IMR-90 (cell line): ENCODE results near the gene FAM111A. TPM values are rescaled to one million over a fixed set of nuclear protein-coding genes. Genes with fewer than 3 reads are reported as not detected.

Source experiments
- ATAC-seq: fragments of 200-7000 bp; cut with Tn5 transposase; 2 replicates; pipeline ENCODE4 v1.9.1; 2020; ENCODE audit warnings: low read depth, mild to moderate bottlenecking, moderate library complexity
- BruUV-seq: library from RNA; stranded (reverse); fragments of 400-500 nt; replicated peaks from 2 replicates; lab custom pipeline; 2021; lab: Mats Ljungman, UMichigan
- CTCF ChIA-PET: fragments of 300-600 bp; formaldehyde crosslinking; extraction: SDS; loops from one replicate; lab custom pipeline; 2021; ENCODE audit warnings: antibody characterized with exemption; lab: Yijun Ruan, JAX
- POLR2A ChIA-PET: fragments of 300-600 bp; sonication (Branson Sonifier 250); formaldehyde crosslinking; loops from one replicate; lab custom pipeline; 2022; ENCODE audit warnings: antibody characterized with exemption; ENCODE audit not compliant: unreplicated experiment; lab: Charles Lee
- DNase-seq: peaks from one replicate; pipeline ENCODE4 v3.0.0; 2013
- H2AFZ ChIP-seq: replicated peaks from 2 replicates; pipeline ENCODE3; 2013; ENCODE audit warnings: low read length, mild to moderate bottlenecking; ENCODE audit not compliant: poor library complexity
- H2AK5ac ChIP-seq: 2 replicates; pipeline ENCODE4 v1.6.1; 2013; ENCODE audit warnings: low read depth, low read length, inconsistent platforms
- H2AK9ac ChIP-seq: replicated peaks from 2 replicates; pipeline ENCODE3; 2013; ENCODE audit warnings: mild to moderate bottlenecking, low read depth, low read length, moderate library complexity; ENCODE audit not compliant: poor library complexity
- H2BK120ac ChIP-seq: 2 replicates; pipeline ENCODE4 v1.6.1; 2013; ENCODE audit warnings: low read depth, low read length, inconsistent platforms
- H2BK15ac ChIP-seq: 3 replicates; pipeline ENCODE4 v1.6.1; 2013; ENCODE audit warnings: low read depth, low read length, inconsistent platforms
- H2BK20ac ChIP-seq: 2 replicates; pipeline ENCODE4 v1.6.1; 2013; ENCODE audit warnings: low read depth, mild to moderate bottlenecking, inconsistent platforms, low read length, moderate library complexity
- H2BK5ac ChIP-seq: 2 replicates; pipeline ENCODE4 v1.6.1; 2013; ENCODE audit warnings: mild to moderate bottlenecking, low read depth, low read length, inconsistent platforms; ENCODE audit not compliant: poor library complexity, severe bottlenecking
- H3K14ac ChIP-seq: replicated peaks from 2 replicates; pipeline ENCODE4 v1.6.1; 2013; ENCODE audit warnings: low read depth, low read length, inconsistent platforms
- H3K18ac ChIP-seq: 2 replicates; pipeline ENCODE4 v1.6.1; 2013; ENCODE audit warnings: low read depth, low read length, control low read depth
- H3K23ac ChIP-seq: 2 replicates; pipeline ENCODE4 v1.6.1; 2013; ENCODE audit warnings: low read depth, low read length, inconsistent platforms
- H3K27ac ChIP-seq: 2 replicates; pipeline ENCODE4 v1.5.1; 2013; ENCODE audit warnings: mild to moderate bottlenecking, control low read depth, low read length; ENCODE audit not compliant: insufficient read depth
- H3K27me3 ChIP-seq: 2 replicates; pipeline ENCODE4 v1.6.1; 2013; ENCODE audit warnings: low read length; ENCODE audit not compliant: control insufficient read depth, insufficient read depth
- H3K36me3 ChIP-seq: 2 replicates; pipeline ENCODE4 v1.6.1; 2013; ENCODE audit warnings: low read length, mixed read lengths; ENCODE audit not compliant: control insufficient read depth, insufficient read depth
- H3K4ac ChIP-seq: 2 replicates; pipeline ENCODE4 v1.6.1; 2013; ENCODE audit warnings: low read depth, low read length, inconsistent platforms
- H3K4me1 ChIP-seq: 2 replicates; pipeline ENCODE4 v1.6.1; 2013; ENCODE audit warnings: low read length, mixed read lengths; ENCODE audit not compliant: control insufficient read depth, insufficient read depth
- H3K4me2 ChIP-seq: 2 replicates; pipeline ENCODE4 v1.6.1; 2013; ENCODE audit warnings: low read depth, mild to moderate bottlenecking, control low read depth, low read length, moderate library complexity
- H3K4me3 ChIP-seq: 2 replicates; pipeline ENCODE4 v1.5.1; 2013; ENCODE audit warnings: low read depth, mild to moderate bottlenecking, control low read depth, low read length, moderate library complexity; ENCODE audit not compliant: insufficient read depth
- H3K56ac ChIP-seq: 2 replicates; pipeline ENCODE4 v1.6.1; 2013; ENCODE audit warnings: low read length, inconsistent platforms; ENCODE audit not compliant: insufficient read depth; ENCODE audit errors: extremely low read depth
- H3K79me1 ChIP-seq, 2 experiments: 2 replicates each; pipeline ENCODE4 v1.6.1; 2013; ENCODE audit warnings: low read length in 2 of 2, inconsistent platforms in 1 of 2, low read depth in 1 of 2
- H3K9ac ChIP-seq: 2 replicates; pipeline ENCODE4 v1.6.1; 2013; ENCODE audit warnings: low read depth, low read length, control low read depth
- H3K9me1 ChIP-seq: 2 replicates; pipeline ENCODE4 v1.6.1; 2013; ENCODE audit warnings: low read length, inconsistent platforms; ENCODE audit not compliant: insufficient read depth
- H3K9me3 ChIP-seq: 2 replicates; pipeline ENCODE4 v1.6.1; 2013; ENCODE audit warnings: low read length; ENCODE audit not compliant: control insufficient read depth, insufficient read depth
- H4K20me1 ChIP-seq: 2 replicates; pipeline ENCODE4 v1.6.1; 2013; ENCODE audit warnings: low read length, inconsistent platforms; ENCODE audit not compliant: insufficient read depth
- H4K5ac ChIP-seq: 2 replicates; pipeline ENCODE4 v1.6.1; 2013; ENCODE audit warnings: mild to moderate bottlenecking, low read depth, low read length, control low read depth
- H4K8ac ChIP-seq, 2 experiments: 2 replicates each; pipeline ENCODE4 v1.6.1; 2013; ENCODE audit warnings: low read depth in 2 of 2, low read length in 2 of 2, control low read depth in 1 of 2, inconsistent platforms in 1 of 2
- H4K91ac ChIP-seq: 2 replicates; pipeline ENCODE4 v1.6.1; 2013; ENCODE audit warnings: low read depth, low read length, inconsistent platforms; ENCODE audit not compliant: insufficient read depth
- BHLHE40 ChIP-seq: fragments of 150-350 bp; IDR thresholded peaks from 2 replicates; pipeline ENCODE4 v1.6.1; 2016; ENCODE audit warnings: mild to moderate bottlenecking, low read depth, low read length
- CEBPB ChIP-seq: IDR thresholded peaks from 2 replicates; pipeline ENCODE4 v1.6.1; 2012; ENCODE audit warnings: low read depth, low read length, improper control_type of control experiment
- CHD1 ChIP-seq: IDR thresholded peaks from 2 replicates; pipeline ENCODE4 v1.6.1; 2012; ENCODE audit warnings: low read depth, low read length, improper control_type of control experiment
- CTCF ChIP-seq: conservative IDR thresholded peaks from 2 replicates; pipeline ENCODE4 v1.5.1; 2012; ENCODE audit warnings: mild to moderate bottlenecking, low read depth, low read length, improper control_type of control experiment
- FOS ChIP-seq: fragments of 150-350 bp; IDR thresholded peaks from 2 replicates; pipeline ENCODE4 v1.6.1; 2016; ENCODE audit warnings: low read depth, low read length
- MAFK ChIP-seq: IDR thresholded peaks from 2 replicates; pipeline ENCODE4 v1.6.1; 2012; ENCODE audit warnings: low read depth, low read length, improper control_type of control experiment
- MAZ ChIP-seq: IDR thresholded peaks from 2 replicates; pipeline ENCODE4 v1.6.1; 2012; ENCODE audit warnings: low read depth, mild to moderate bottlenecking, low read length, improper control_type of control experiment, moderate library complexity, borderline replicate concordance
- MXI1 ChIP-seq: IDR thresholded peaks from 2 replicates; pipeline ENCODE4 v1.6.1; 2012; ENCODE audit warnings: low read depth, mild to moderate bottlenecking, low read length, moderate library complexity, borderline replicate concordance
- NFE2L2 ChIP-seq: fragments of 150-350 bp; IDR thresholded peaks from 2 replicates; pipeline ENCODE4 v1.6.1; 2016; ENCODE audit warnings: low read depth, mild to moderate bottlenecking, low read length
- POLR2A ChIP-seq: IDR thresholded peaks from 2 replicates; pipeline ENCODE4 v1.6.1; 2012; ENCODE audit warnings: mild to moderate bottlenecking, low read depth, low read length
- RAD21 ChIP-seq: IDR thresholded peaks from 2 replicates; pipeline ENCODE4 v1.6.1; 2012; ENCODE audit warnings: low read length, improper control_type of control experiment
- RCOR1 ChIP-seq: IDR thresholded peaks from 2 replicates; pipeline ENCODE4 v1.6.1; 2012; ENCODE audit warnings: mild to moderate bottlenecking, low read length, improper control_type of control experiment; ENCODE audit not compliant: insufficient replicate concordance
- RFX5 ChIP-seq: IDR thresholded peaks from 2 replicates; pipeline ENCODE4 v1.8.0; 2012; ENCODE audit warnings: low read depth, mild to moderate bottlenecking, low read length, moderate library complexity
- SMC3 ChIP-seq: fragments of 150-350 bp; IDR thresholded peaks from 2 replicates; pipeline ENCODE4 v1.6.1; 2016; ENCODE audit warnings: low read depth, mild to moderate bottlenecking, antibody characterized with exemption, low read length, moderate library complexity
- USF2 ChIP-seq: fragments of 150-350 bp; IDR thresholded peaks from 2 replicates; pipeline ENCODE4 v1.6.1; 2017; ENCODE audit warnings: mild to moderate bottlenecking, antibody characterized with exemption, low read length, low read depth
- WGBS, 2 experiments: methylation state at CpG; one replicate each; pipeline versions ENCODE4 v1.1.5 to v1.1.7; 2013; ENCODE audit warnings: missing lambda C conversion rate in 2 of 2; ENCODE audit not compliant: insufficient read length in 1 of 2; ENCODE audit errors: extremely low coverage in 2 of 2; 5-methylcytosine and 5-hydroxymethylcytosine counted together
- dilution Hi-C: fragments of 300-500 bp; cut with HindIII; formaldehyde crosslinking; loops from one replicate; pipeline ENCODE4 v1.14.3; 2018; ENCODE audit warnings: low sequenced_read_pairs; ENCODE audit not compliant: unreplicated experiment
- in situ Hi-C: fragments of 300-500 bp; cut with MboI; formaldehyde crosslinking; loops from 3 replicates; pipeline ENCODE4 v1.14.3; 2019; ENCODE audit warnings: low sequenced_read_pairs, inconsistent platforms, mixed read lengths
- intact Hi-C: fragments of 100-400 bp; cut with micrococcal nuclease; formaldehyde crosslinking; loops from 2 replicates; pipeline ENCODE4 v1.10.0; 2022
- polyA plus RNA-seq, 3 experiments: library from polyadenylated mRNA; depleted of rRNA; stranded (reverse); fragments of >200 nt; gene quantifications; 2 replicates each; pipeline ENCODE4 v1.2.3, GENCODE V29; 2012; ENCODE audit warnings: low replicate concordance in 1 of 3
- total RNA-seq: library from RNA; depleted of rRNA; stranded (reverse); fragments of >200 nt; gene quantifications from 2 replicates; pipeline ENCODE4 v1.2.3, GENCODE V29; 2012
- TF ChIP-seq, protein P1 (sequence below): fragments of 150-350 bp; IDR thresholded peaks from 2 replicates; pipeline ENCODE4 v1.6.1; 2016; ENCODE audit warnings: low read depth, mild to moderate bottlenecking, low read length, moderate library complexity, borderline replicate concordance

FAM111A gene
- total and polyA plus RNA-seq, 2 of the 4 experiments (the other 2 are of a cell fraction): 19.9 to 36.4 TPM

DNA sequence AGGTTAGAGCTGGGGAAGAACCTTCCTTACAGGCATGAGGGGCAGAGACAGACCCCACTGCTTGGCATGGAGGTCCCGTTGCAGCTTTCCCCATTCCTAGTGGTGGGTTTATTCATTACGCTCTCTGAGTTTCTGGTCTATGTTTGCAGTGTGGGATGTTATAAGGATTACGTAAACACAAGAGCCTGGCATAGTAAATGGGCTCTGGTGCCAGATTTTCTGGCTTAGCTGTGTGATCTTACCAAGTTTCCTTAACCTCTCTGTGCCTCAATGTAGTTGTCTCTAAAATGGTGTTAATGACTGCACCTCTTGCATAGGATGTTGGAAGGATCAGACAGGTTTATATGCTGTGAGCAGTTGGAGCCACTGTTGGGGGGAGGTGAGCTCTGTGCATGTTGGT, 44.4 kb downstream of the FAM111A start:
- H3K27me3 ChIP-seq: no peaks in the 10 kb centered on the region
- TF ChIP-seq MAZ (no peak), CHD1 (no peak), CTCF (no peak), FOS (no peak), RAD21 (no peak), MAFK (no peak), RFX5 (no peak), SMC3 (no peak), CEBPB (no peak), MXI1 (no peak), RCOR1 (no peak), POLR2A (no peak), USF2 (no peak), BHLHE40 (no peak), NFE2L2 (no peak)
- TF ChIP-seq, protein P1, sequence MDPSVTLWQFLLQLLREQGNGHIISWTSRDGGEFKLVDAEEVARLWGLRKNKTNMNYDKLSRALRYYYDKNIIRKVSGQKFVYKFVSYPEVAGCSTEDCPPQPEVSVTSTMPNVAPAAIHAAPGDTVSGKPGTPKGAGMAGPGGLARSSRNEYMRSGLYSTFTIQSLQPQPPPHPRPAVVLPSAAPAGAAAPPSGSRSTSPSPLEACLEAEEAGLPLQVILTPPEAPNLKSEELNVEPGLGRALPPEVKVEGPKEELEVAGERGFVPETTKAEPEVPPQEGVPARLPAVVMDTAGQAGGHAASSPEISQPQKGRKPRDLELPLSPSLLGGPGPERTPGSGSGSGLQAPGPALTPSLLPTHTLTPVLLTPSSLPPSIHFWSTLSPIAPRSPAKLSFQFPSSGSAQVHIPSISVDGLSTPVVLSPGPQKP: no peak
- no peak overlapping the region for H2AFZ ChIP-seq
- H4K20me1 ChIP-seq: 0 out of 2 replicates have a peak, but pooled peaks cover 4% of the 10 kb centered on the region
- peaks cover 18% of the 10 kb centered on the region for H3K4me1 ChIP-seq
- 0 out of 3 replicates have a peak overlapping the region, but pooled peaks have one; percentile 3 for H2BK15ac ChIP-seq
- no peak overlapping the region; the same call in 1 of the 2 replicates for H2BK120ac ChIP-seq
- no peak overlapping the region for H2BK20ac ChIP-seq
- H3K14ac ChIP-seq: no peak overlapping the region
- H3K9me1 ChIP-seq: peaks cover 17% of the 10 kb centered on the region
- H2BK5ac ChIP-seq: no peak overlapping the region
- peaks cover 0 to 23% of the 10 kb centered on the region in 2 experiments; a peak in 2 of 4 replicates for H3K79me1 ChIP-seq
- DNase-seq (no peak), ATAC-seq (peak; percentile 7)
- H3K27ac ChIP-seq: peak overlapping the region; percentile 57; the same call in 1 of the 2 replicates
- H3K4me3 ChIP-seq: no peak overlapping the region
- H4K8ac ChIP-seq: no peak overlapping the region
- ChIA-PET CTCF (interaction anchor here (1.3 to 3.3 kb wide), 4 partner anchors 15 to 26 kb away, joined by 3 to 25 read pairs (median 4); partner anchors contain the start of gene DTX4), POLR2A (no interaction called here)
- H4K5ac ChIP-seq: peak overlapping the region; percentile 42; the same call in 1 of the 2 replicates
- H3K9ac ChIP-seq: no peak overlapping the region
- no TSS peak for BruUV-seq
- intact Hi-C loops (loop anchor here (2.0 kb wide), 1 partner anchor 14 kb away; the partner anchor contains the start of gene DTX4), in situ Hi-C loops (no loop called here), dilution Hi-C loops (no loop called here)
- peaks cover 35% of the 10 kb centered on the region for H3K36me3 ChIP-seq
- H3K18ac ChIP-seq: peak overlapping the region; percentile 47
- H4K91ac ChIP-seq: peak overlapping the region; percentile 23; the same call in 1 of the 2 replicates
- 0 out of 2 replicates have a peak overlapping the region, but pooled peaks have one; percentile 17 for H3K23ac ChIP-seq
- peak overlapping the region; percentile 23; the same call in 1 of the 2 replicates for H3K4me2 ChIP-seq
- H3K56ac ChIP-seq: no peak overlapping the region
- no peaks in the 10 kb centered on the region for H3K9me3 ChIP-seq
- H2AK5ac ChIP-seq: 0 out of 2 replicates have a peak overlapping the region, but pooled peaks have one; percentile 21
- no CpG with 5 or more reads among the region's 3 CpGs for WGBS, 2 experiments
- H2AK9ac ChIP-seq: peak overlapping the region; percentile 9
- peak overlapping the region; percentile 62 for H3K4ac ChIP-seq
